KMS-11 (cell line): ENCODE results near the gene PPP2R5E.

Source experiments
- H2AFZ ChIP-seq: fragments of 200-600 bp; sonication (generic); 2 replicates; pipeline ENCODE4 v1.6.1; 2016; ENCODE audit warnings: antibody characterized with exemption, mixed run types, low read depth
- H3K27ac ChIP-seq: fragments of 200-600 bp; sonication (generic); 2 replicates; pipeline ENCODE4 v1.6.1; 2016; ENCODE audit warnings: mild to moderate bottlenecking, mixed run types
- H3K27me3 ChIP-seq: fragments of 200-600 bp; sonication (generic); 2 replicates; pipeline ENCODE4 v1.6.1; 2017; ENCODE audit warnings: mild to moderate bottlenecking, low read depth, mixed run types, moderate library complexity; ENCODE audit not compliant: insufficient read depth
- H3K36me3 ChIP-seq: fragments of 200-600 bp; sonication (generic); 2 replicates; pipeline ENCODE4 v1.6.1; 2017; ENCODE audit warnings: mild to moderate bottlenecking, mixed run types; ENCODE audit not compliant: insufficient read depth
- H3K4me1 ChIP-seq: fragments of 200-600 bp; sonication (generic); 2 replicates; pipeline ENCODE4 v1.6.1; 2016; ENCODE audit warnings: mild to moderate bottlenecking, low read depth, mixed run types; ENCODE audit not compliant: poor library complexity, severe bottlenecking
- H3K4me2 ChIP-seq: fragments of 200-600 bp; sonication (generic); 2 replicates; pipeline ENCODE4 v1.7.0; 2016; ENCODE audit warnings: mild to moderate bottlenecking, mixed run types
- H3K4me3 ChIP-seq: fragments of 200-600 bp; sonication (generic); IDR thresholded peaks from 2 replicates; pipeline ENCODE4 v1.6.1; 2017; ENCODE audit warnings: low read depth, low read length, mixed read lengths; ENCODE audit not compliant: insufficient read depth
- H3K79me2 ChIP-seq: fragments of 200-600 bp; sonication (generic); 2 replicates; pipeline ENCODE4 v1.6.1; 2016; ENCODE audit warnings: low read depth, mixed run types; ENCODE audit not compliant: insufficient read depth
- H3K9ac ChIP-seq: fragments of 200-600 bp; sonication (generic); 2 replicates; pipeline ENCODE4 v1.6.1; 2016; ENCODE audit warnings: mild to moderate bottlenecking, mixed run types
- H4K20me1 ChIP-seq: fragments of 200-600 bp; sonication (generic); 2 replicates; pipeline ENCODE4 v1.6.1; 2016; ENCODE audit warnings: mild to moderate bottlenecking, mixed run types; ENCODE audit not compliant: insufficient read depth
- CTCF ChIP-seq: fragments of 200-600 bp; sonication (generic); conservative IDR thresholded peaks from 2 replicates; pipeline ENCODE4 v1.6.1; 2017; ENCODE audit warnings: low read depth, mild to moderate bottlenecking, antibody characterized with exemption, low read length, moderate library complexity, mixed read lengths

PPP2R5E gene

GRCh38 chr14:63361790-63362189 is 181.4 kb downstream of the PPP2R5E start:
- Histone ChIP-seq H3K4me3 (no peak overlapping the region), H3K27me3 (no peaks in the 10 kb centered on the region), H3K9ac (no peak overlapping the region), H3K27ac (no peak overlapping the region), H4K20me1 (no peaks in the 10 kb centered on the region), H2AFZ (no peak overlapping the region), H3K4me2 (no peak overlapping the region), H3K36me3 (no peaks in the 10 kb centered on the region), H3K4me1 (no peaks in the 10 kb centered on the region), H3K79me2 (no peaks in the 10 kb centered on the region)
- TF ChIP-seq CTCF, result no peak

GRCh38 chr14:63357841-63358240 is 185.3 kb downstream of the PPP2R5E start:
- Histone ChIP-seq H3K27me3 (no peaks in the 10 kb centered on the region), H4K20me1 (no peaks in the 10 kb centered on the region), H3K4me2 (no peak overlapping the region), H3K79me2 (no peaks in the 10 kb centered on the region), H3K27ac (no peak overlapping the region), H3K4me3 (no peak overlapping the region), H3K9ac (no peak overlapping the region), H3K36me3 (no peaks in the 10 kb centered on the region), H3K4me1 (no peaks in the 10 kb centered on the region), H2AFZ (no peak overlapping the region)
- no peak for TF ChIP-seq CTCF

- Histone ChIP-seq H3K79me2 (no peaks in the 10 kb centered on the region), H4K20me1 (no peaks in the 10 kb centered on the region), H3K4me1 (no peaks in the 10 kb centered on the region), H3K4me3 (no peak overlapping the region), H3K9ac (no peak overlapping the region), H3K36me3 (no peaks in the 10 kb centered on the region), H3K4me2 (no peak overlapping the region), H2AFZ (no peak overlapping the region), H3K27ac (no peak overlapping the region), H3K27me3 (no peaks in the 10 kb centered on the region)
- no peak for TF ChIP-seq CTCF
Observed at GRCh38 chr14:63345826-63346225, 197.4 kb downstream of the PPP2R5E start.

- Histone ChIP-seq H3K4me2 (no peak overlapping the region), H3K36me3 (no peaks in the 10 kb centered on the region), H3K27me3 (no peaks in the 10 kb centered on the region), H3K4me1 (no peaks in the 10 kb centered on the region), H3K9ac (no peak overlapping the region), H3K79me2 (no peaks in the 10 kb centered on the region), H3K27ac (no peak overlapping the region), H3K4me3 (no peak overlapping the region), H2AFZ (no peak overlapping the region), H4K20me1 (no peaks in the 10 kb centered on the region)
- TF ChIP-seq CTCF, result no peak
Observed at GRCh38 chr14:63344336-63344735, 198.8 kb downstream of the PPP2R5E start.
